ENCODE results near the gene SV2C. TPM values are rescaled to one million over a fixed set of nuclear protein-coding genes. Genes with fewer than 3 reads are reported as not detected.

SV2C gene
- total RNA-seq, 4 donors from 2014 or later = 0.16 to 2.6 (median 0.30) TPM

DNA sequence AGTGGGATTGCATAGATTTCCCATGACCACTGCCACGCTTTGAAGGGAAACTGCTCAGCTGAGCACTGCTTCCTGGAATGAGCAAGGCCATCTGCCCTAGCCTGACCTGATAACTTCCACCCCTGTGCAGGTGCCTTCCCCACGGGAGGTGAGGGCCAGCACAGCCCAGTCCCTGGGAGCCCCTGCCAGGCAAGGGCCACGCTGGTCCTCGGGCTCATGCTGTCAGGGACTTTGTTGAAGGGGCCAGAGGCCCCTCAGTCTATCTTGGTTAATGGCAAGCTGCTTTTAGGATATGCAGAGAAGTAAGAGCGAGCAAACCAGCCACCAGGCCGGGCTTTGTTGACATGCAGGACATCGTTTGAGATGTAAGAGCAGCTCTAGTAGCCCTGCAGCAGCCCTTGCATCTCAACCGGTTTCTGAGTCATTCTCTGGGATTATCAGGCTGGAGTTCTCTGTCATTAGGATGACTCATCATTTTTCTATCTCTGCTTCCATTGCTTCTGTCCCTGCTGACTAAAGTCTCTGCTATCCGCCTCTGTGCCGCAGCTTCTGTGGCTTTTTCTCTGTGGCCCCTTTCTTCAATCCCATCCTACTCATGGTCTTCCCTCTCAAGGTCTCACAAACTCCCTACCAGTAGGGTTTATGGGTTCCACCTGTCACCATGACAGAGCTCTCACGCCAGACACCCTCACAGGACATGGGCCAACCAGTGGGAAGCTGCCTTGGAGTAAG lies 289.3 kb downstream of the SV2C start:
- H3K27ac ChIP-seq = no peak overlapping the region
- no peaks in the 10 kb centered on the region for H3K9me3 ChIP-seq
- WGBS, 2 donors (ENCODE audit: low coverage in 1 of 2) = 80 to 90% methylated on average over 4 to 11 of the region's 11 CpGs
- H3K36me3 ChIP-seq = no peaks in the 10 kb centered on the region
- H3K4me3 ChIP-seq = no peak overlapping the region
- in situ Hi-C loops (cut with MboI; ENCODE audit: low pct_ligation_motif_present in 1 of 4, low pct_unique_long_range_greater_than_20kb in 1 of 4, low sequenced_read_pairs in 3 of 4) (no loop called here), intact Hi-C loops (cut with DNase I; ENCODE audit: low total_unique reads) (no loop called here)
- no peaks in the 10 kb centered on the region for H3K27me3 ChIP-seq
- TF ChIP-seq, protein P1, sequence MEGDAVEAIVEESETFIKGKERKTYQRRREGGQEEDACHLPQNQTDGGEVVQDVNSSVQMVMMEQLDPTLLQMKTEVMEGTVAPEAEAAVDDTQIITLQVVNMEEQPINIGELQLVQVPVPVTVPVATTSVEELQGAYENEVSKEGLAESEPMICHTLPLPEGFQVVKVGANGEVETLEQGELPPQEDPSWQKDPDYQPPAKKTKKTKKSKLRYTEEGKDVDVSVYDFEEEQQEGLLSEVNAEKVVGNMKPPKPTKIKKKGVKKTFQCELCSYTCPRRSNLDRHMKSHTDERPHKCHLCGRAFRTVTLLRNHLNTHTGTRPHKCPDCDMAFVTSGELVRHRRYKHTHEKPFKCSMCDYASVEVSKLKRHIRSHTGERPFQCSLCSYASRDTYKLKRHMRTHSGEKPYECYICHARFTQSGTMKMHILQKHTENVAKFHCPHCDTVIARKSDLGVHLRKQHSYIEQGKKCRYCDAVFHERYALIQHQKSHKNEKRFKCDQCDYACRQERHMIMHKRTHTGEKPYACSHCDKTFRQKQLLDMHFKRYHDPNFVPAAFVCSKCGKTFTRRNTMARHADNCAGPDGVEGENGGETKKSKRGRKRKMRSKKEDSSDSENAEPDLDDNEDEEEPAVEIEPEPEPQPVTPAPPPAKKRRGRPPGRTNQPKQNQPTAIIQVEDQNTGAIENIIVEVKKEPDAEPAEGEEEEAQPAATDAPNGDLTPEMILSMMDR (IDR thresholded peaks at IDR 0.05) = no peak
- no peak for TF ChIP-seq POLR2AphosphoS5 (IDR thresholded peaks at IDR 0.05)
- no peak for TF ChIP-seq POLR2A (IDR thresholded peaks at IDR 0.05)
- TF ChIP-seq EP300 (IDR thresholded peaks at IDR 0.05; ENCODE audit: low read depth) = no peak
- DNase-seq = no peak
- H3K4me1 ChIP-seq = peaks cover 0 to 9% (median 3%) of the 10 kb centered on the region in 4 donors

DNA sequence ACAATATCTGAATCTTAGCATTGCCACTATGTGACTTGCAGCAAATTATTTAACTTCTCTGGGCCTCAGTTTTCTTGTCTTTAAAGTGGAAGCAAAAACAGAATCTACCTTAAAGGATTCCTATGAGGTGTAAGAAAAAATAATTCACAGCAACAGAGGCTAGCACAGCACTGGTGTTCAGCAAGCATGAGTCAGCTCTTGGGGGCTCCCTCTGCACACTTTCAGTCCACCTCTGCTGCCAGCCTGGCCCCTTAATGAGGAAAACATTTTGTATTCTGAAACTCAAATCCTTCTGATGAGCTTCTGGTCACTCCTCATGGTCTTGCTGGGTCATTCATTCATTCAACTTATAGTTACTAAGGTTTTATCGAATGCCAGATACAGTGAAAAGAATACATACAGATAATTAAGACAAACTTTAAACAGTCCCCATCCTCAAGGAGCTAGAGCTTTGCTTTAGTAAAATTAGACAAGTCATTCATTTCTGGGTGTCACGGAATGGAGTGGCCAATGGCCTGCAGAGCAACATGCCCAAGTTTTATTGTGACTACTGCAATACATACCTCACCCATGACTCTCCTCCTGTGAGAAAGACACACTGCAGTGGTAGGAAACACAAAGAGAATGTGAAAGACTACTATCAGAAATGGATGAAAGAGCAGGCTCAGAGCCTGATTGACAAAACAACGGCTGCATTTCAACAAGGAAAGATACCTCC lies 293.1 kb downstream of the SV2C start:
- Histone ChIP-seq H3K9me3 (no peaks in the 10 kb centered on the region), H3K4me3 (no peak overlapping the region), H3K36me3 (no peaks in the 10 kb centered on the region), H3K4me1 (peaks cover 3 to 34% (median 15%) of the 10 kb centered on the region in 4 donors), H3K27ac (no peak overlapping the region), H3K27me3 (no peaks in the 10 kb centered on the region)
- TF ChIP-seq EP300 (IDR thresholded peaks at IDR 0.05; ENCODE audit: low read depth) (no peak), POLR2A (IDR thresholded peaks at IDR 0.05) (no peak), POLR2AphosphoS5 (IDR thresholded peaks at IDR 0.05) (no peak)
- TF ChIP-seq, protein P1 (IDR thresholded peaks at IDR 0.05) = no peak
- intact Hi-C loops (cut with DNase I; ENCODE audit: low total_unique reads) (no loop called here), in situ Hi-C loops (cut with MboI; ENCODE audit: low pct_ligation_motif_present in 1 of 4, low pct_unique_long_range_greater_than_20kb in 1 of 4, low sequenced_read_pairs in 3 of 4) (no loop called here)
- DNase-seq = no peak
- 85 to 90% methylated on average over 3 of the region's 3 CpGs for WGBS, 2 donors (ENCODE audit: low coverage in 1 of 2)

DNA sequence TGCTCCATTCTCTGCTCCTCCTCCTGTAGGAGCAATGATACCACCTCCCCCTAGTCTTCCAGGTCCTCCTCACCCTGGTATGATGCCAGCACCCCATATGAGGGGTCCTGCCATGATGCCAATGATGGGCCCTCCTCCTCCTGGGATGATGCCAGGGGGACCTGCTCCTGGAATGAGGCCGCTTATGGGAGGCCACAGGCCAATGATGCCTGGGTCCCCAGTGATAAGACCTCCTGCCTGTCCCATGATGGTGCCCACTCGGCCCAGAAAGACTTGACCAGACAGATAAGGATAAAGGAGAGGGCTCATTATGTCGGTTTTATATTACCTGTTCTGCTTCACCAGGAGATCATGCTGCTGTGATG lies 293.7 kb downstream of the SV2C start:
- intact Hi-C loops (cut with DNase I; ENCODE audit: low total_unique reads) = no loop called here
- peaks cover 3 to 33% (median 15%) of the 10 kb centered on the region in 4 donors for H3K4me1 ChIP-seq
- 85% methylated on average over 3 of the region's 3 CpGs; no CpG with 5 or more reads in 1 of the 2 donors for WGBS, 2 donors (ENCODE audit: low coverage in 1 of 2)
- no peaks in the 10 kb centered on the region for H3K36me3 ChIP-seq
- no peaks in the 10 kb centered on the region for H3K27me3 ChIP-seq
- H3K27ac ChIP-seq = no peak overlapping the region
- no peaks in the 10 kb centered on the region for H3K9me3 ChIP-seq
- no peak for DNase-seq
- H3K4me3 ChIP-seq = no peak overlapping the region
- TF ChIP-seq POLR2A (IDR thresholded peaks at IDR 0.05) (no peak), POLR2AphosphoS5 (IDR thresholded peaks at IDR 0.05) (no peak), EP300 (IDR thresholded peaks at IDR 0.05; ENCODE audit: low read depth) (no peak)
- TF ChIP-seq, protein P1 (IDR thresholded peaks at IDR 0.05) = no peak
- in situ Hi-C loops (cut with MboI; ENCODE audit: low pct_ligation_motif_present in 1 of 4, low pct_unique_long_range_greater_than_20kb in 1 of 4, low sequenced_read_pairs in 3 of 4) = no loop called here

- intact Hi-C loops (cut with DNase I; ENCODE audit: low total_unique reads) = no loop called here
Observed at GRCh38 chr5:76378355-76378754, 295.2 kb downstream of the SV2C start.

More at GRCh38 chr5:76378355-76378754, 295.2 kb downstream of the SV2C start:
- peaks cover 3 to 25% (median 15%) of the 10 kb centered on the region in 4 donors for H3K4me1 ChIP-seq
- no peak overlapping the region for H3K4me3 ChIP-seq
- no peak overlapping the region for H3K27ac ChIP-seq
- 86 to 94% methylated on average over 4 to 6 of the region's 6 CpGs for WGBS, 2 donors (ENCODE audit: low coverage in 1 of 2)
- DNase-seq = no peak
- TF ChIP-seq, protein P1 (IDR thresholded peaks at IDR 0.05) = no peak
- TF ChIP-seq POLR2A (IDR thresholded peaks at IDR 0.05) = no peak
- TF ChIP-seq EP300 (IDR thresholded peaks at IDR 0.05; ENCODE audit: low read depth) = no peak
- no peak for TF ChIP-seq POLR2AphosphoS5 (IDR thresholded peaks at IDR 0.05)
- H3K27me3 ChIP-seq = no peaks in the 10 kb centered on the region
- no peaks in the 10 kb centered on the region for H3K9me3 ChIP-seq
- no peaks in the 10 kb centered on the region for H3K36me3 ChIP-seq
- in situ Hi-C loops (cut with MboI; ENCODE audit: low pct_ligation_motif_present in 1 of 4, low pct_unique_long_range_greater_than_20kb in 1 of 4, low sequenced_read_pairs in 3 of 4) = no loop called here
